SK-N-SH (cell line): ENCODE data around the gene DLG2. TPM values are rescaled to one million over a fixed set of nuclear protein-coding genes. Genes with fewer than 3 reads are reported as not detected.

Experiments used
- CTCF ChIA-PET: fragments of 300-600, 350-600 bp; formaldehyde crosslinking; extraction: SDS; loops from one replicate; lab custom pipeline; 2021; lab: Yijun Ruan, JAX
- POLR2A ChIA-PET: fragments of 350-600 bp; sonication (Branson Sonifier 250); formaldehyde crosslinking; extraction: SDS; loops from one replicate; lab custom pipeline; 2020; ENCODE audit warnings: antibody characterized with exemption, inconsistent platforms; lab: Yijun Ruan, JAX
- DNase-seq: peaks from one replicate; pipeline ENCODE4 v3.0.0; 2012
- H2AFZ ChIP-seq: fragments of 200-600 bp; sonication (generic); 2 replicates; pipeline ENCODE4 v1.8.1; 2016; ENCODE audit warnings: antibody characterized with exemption, mild to moderate bottlenecking, low read depth
- H3F3A ChIP-seq: fragments of 200-600 bp; sonication (generic); replicated peaks from 2 replicates; pipeline ENCODE3; 2016; ENCODE audit warnings: antibody characterized with exemption, mild to moderate bottlenecking; ENCODE audit not compliant: insufficient read depth
- H3K27ac ChIP-seq, 2 experiments: fragments of 200-500 bp in 1 of 2; fragments of 200-600 bp in 1 of 2; sonication (Bioruptor generic) in 1 of 2; sonication (generic), shearing (Covaris generic) in 1 of 2; 2 replicates each; pipeline versions ENCODE4 v1.5.1 to v1.6.1; 2014 to 2016; ENCODE audit warnings: low read depth in 2 of 2, inconsistent platforms in 1 of 2, low read length in 1 of 2, mild to moderate bottlenecking in 1 of 2, mixed read lengths in 1 of 2
- H3K27me3 ChIP-seq: fragments of 200-600 bp; sonication (generic), shearing (Covaris generic); 2 replicates; pipeline ENCODE4 v1.6.1; 2016; ENCODE audit warnings: mixed run types; ENCODE audit not compliant: insufficient read depth
- H3K36me3 ChIP-seq, 2 experiments: fragments of 200-500 bp in 1 of 2; fragments of 200-600 bp in 1 of 2; sonication (Bioruptor generic) in 1 of 2; sonication (generic) in 1 of 2; replicated peaks in 1 of 2; 2 replicates each; pipeline versions ENCODE3 to v1.5.1; 2014 to 2016; ENCODE audit warnings: low read length in 1 of 2, mild to moderate bottlenecking in 1 of 2; ENCODE audit not compliant: insufficient read depth in 2 of 2, control insufficient read depth in 1 of 2
- H3K4me1 ChIP-seq, 2 experiments: fragments of 200-500 bp in 1 of 2; fragments of 200-600 bp in 1 of 2; sonication (Bioruptor generic) in 1 of 2; sonication (generic), shearing (Covaris generic) in 1 of 2; 2 replicates each; pipeline versions ENCODE4 v1.5.1 to v1.6.1; 2014 to 2016; ENCODE audit warnings: low read depth in 1 of 2, low read length in 1 of 2, mixed run types in 1 of 2; ENCODE audit not compliant: insufficient read depth in 2 of 2, control insufficient read depth in 1 of 2
- H3K4me2 ChIP-seq: fragments of 200-600 bp; sonication (generic), shearing (Covaris generic); 2 replicates; pipeline ENCODE4 v1.6.1; 2017; ENCODE audit warnings: mixed run types
- H3K4me3 ChIP-seq, 2 experiments: fragments of 200-500 bp in 1 of 2; fragments of 200-600 bp in 1 of 2; sonication (Bioruptor generic) in 1 of 2; sonication (generic), shearing (Covaris generic) in 1 of 2; 2 replicates each; pipeline versions ENCODE4 v1.5.1 to v1.8.1; 2014 to 2016; ENCODE audit warnings: low read depth in 2 of 2, inconsistent platforms in 1 of 2, low read length in 1 of 2, mild to moderate bottlenecking in 1 of 2, mixed read lengths in 1 of 2, moderate library complexity in 1 of 2
- H3K79me2 ChIP-seq: fragments of 200-600 bp; sonication (generic); 2 replicates; pipeline ENCODE4 v1.8.1; 2017; ENCODE audit warnings: mild to moderate bottlenecking; ENCODE audit not compliant: insufficient read depth
- H3K9ac ChIP-seq: fragments of 200-600 bp; sonication (generic); 2 replicates; pipeline ENCODE4 v1.6.1; 2017; ENCODE audit warnings: mixed run types
- H3K9me2 ChIP-seq: fragments of 200-600 bp; sonication (generic); 2 replicates; pipeline ENCODE4 v1.6.1; 2017; ENCODE audit warnings: mixed run types
- H3K9me3 ChIP-seq: fragments of 200-600 bp; sonication (generic); 2 replicates; pipeline ENCODE4 v1.6.1; 2017; ENCODE audit warnings: mixed run types, mild to moderate bottlenecking, moderate library complexity
- H4K20me1 ChIP-seq: fragments of 200-600 bp; sonication (generic); 2 replicates; pipeline ENCODE4 v1.6.1; 2017; ENCODE audit warnings: mild to moderate bottlenecking, mixed run types; ENCODE audit not compliant: insufficient read depth
- CHD2 ChIP-seq: fragments of 150-350 bp; IDR thresholded peaks from 2 replicates; pipeline ENCODE4 v1.6.1; 2018; ENCODE audit warnings: low read length; ENCODE audit not compliant: partially characterized antibody
- CTCF ChIP-seq: fragments of 200-600 bp; sonication (generic); IDR thresholded peaks from 2 replicates; pipeline ENCODE4 v1.6.1; 2017; ENCODE audit warnings: antibody characterized with exemption, mild to moderate bottlenecking, moderate library complexity
- ELF1 ChIP-seq: IDR thresholded peaks from 2 replicates; pipeline ENCODE4 v1.4.0; 2012
- EZH2phosphoT487 ChIP-seq: fragments of 200-600 bp; sonication (generic); IDR thresholded peaks from 2 replicates; pipeline ENCODE4 v1.6.1; 2017; ENCODE audit warnings: low read depth, mixed run types, mild to moderate bottlenecking, antibody characterized with exemption, moderate library complexity, borderline replicate concordance
- FOSL2 ChIP-seq: IDR thresholded peaks from 2 replicates; pipeline ENCODE4 v1.4.0; 2012; ENCODE audit warnings: low read depth, mild to moderate bottlenecking, moderate library complexity, borderline replicate concordance
- NRF1 ChIP-seq: IDR thresholded peaks from 2 replicates; pipeline ENCODE4 v1.6.1; 2012; ENCODE audit warnings: low read depth, mild to moderate bottlenecking, low read length
- POLR2AphosphoS5 ChIP-seq: IDR thresholded peaks from 2 replicates; pipeline ENCODE4 v1.6.1; 2012; ENCODE audit warnings: low read depth, low read length
- TCF12 ChIP-seq: IDR thresholded peaks from 2 replicates; pipeline ENCODE4 v1.4.0; 2012
- TEAD4 ChIP-seq: IDR thresholded peaks from 2 replicates; pipeline ENCODE4 v1.4.0; 2012; ENCODE audit warnings: mild to moderate bottlenecking, borderline replicate concordance; ENCODE audit not compliant: insufficient read depth
- USF2 ChIP-seq: fragments of 150-350 bp; IDR thresholded peaks from 2 replicates; pipeline ENCODE4 v1.6.1; 2017; ENCODE audit warnings: antibody characterized with exemption, low read length, low read depth, borderline replicate concordance
- WGBS: methylation state at CpG from one replicate; pipeline ENCODE4 v1.1.6; 2017; ENCODE audit warnings: low lambda C conversion rate; 5-methylcytosine and 5-hydroxymethylcytosine counted together
- polyA plus RNA-seq, 3 experiments: library from polyadenylated mRNA; depleted of rRNA; stranded (reverse); fragments of >200 nt; gene quantifications; 2 replicates each; pipeline ENCODE4 v1.2.3, GENCODE V29; 2012

The DLG2 gene
- polyA plus RNA-seq, 1 of the 3 experiments (the other 2 are of a cell fraction) = 0.21 TPM

- Histone ChIP-seq H3K27ac (peak overlapping the region in 1 of 2 experiments; percentile 39; a peak in 2 of 4 replicates), H3K4me3 (no peak overlapping the region), H3K9me2 (no peaks in the 10 kb centered on the region; the same call in 1 of the 2 replicates), H2AFZ (peak overlapping the region; percentile 49; the same call in 1 of the 2 replicates), H3K36me3 (no peaks in the 10 kb centered on the region), H3K9ac (no peak overlapping the region), H3F3A (peaks cover 12% of the 10 kb centered on the region), H3K27me3 (no peaks in the 10 kb centered on the region), H4K20me1 (no peaks in the 10 kb centered on the region), H3K9me3 (no peaks in the 10 kb centered on the region), H3K4me2 (no peak overlapping the region), H3K4me1 (peaks cover 0 to 12% of the 10 kb centered on the region in 2 experiments; a peak in 2 of 4 replicates), H3K79me2 (no peaks in the 10 kb centered on the region)
- ChIA-PET CTCF (no interaction called here), POLR2A (no interaction called here)
- 12% methylated on average over 3 of the region's 3 CpGs for WGBS
- DNase-seq = no peak
- TF ChIP-seq ELF1 (no peak), POLR2AphosphoS5 (no peak), USF2 (no peak), TEAD4 (no peak), TCF12 (no peak), NRF1 (no peak), CHD2 (no peak), EZH2phosphoT487 (no peak)
These were observed 772.7 kb downstream of the DLG2 start for GRCh38 chr11:84854498-84854880.

GRCh38 chr11:84853841-84854497 is 773.2 kb downstream of the DLG2 start:
- TF ChIP-seq FOSL2 (no peak), CTCF (no peak), EZH2phosphoT487 (no peak)
- Histone ChIP-seq H3K9me2 (no peaks in the 10 kb centered on the region; the same call in 1 of the 2 replicates), H3K36me3 (no peaks in the 10 kb centered on the region), H3K4me3 (no peak overlapping the region), H2AFZ (peak overlapping the region; percentile 49; the same call in 1 of the 2 replicates), H3K27ac (0 out of 4 replicates have a peak overlapping the region, but pooled peaks of 1 of the 2 experiments have one; percentile 39), H3F3A (peaks cover 12% of the 10 kb centered on the region), H3K9me3 (no peaks in the 10 kb centered on the region), H3K4me1 (peaks cover 0 to 12% of the 10 kb centered on the region in 2 experiments; a peak in 2 of 4 replicates), H3K9ac (no peak overlapping the region), H3K79me2 (no peaks in the 10 kb centered on the region), H4K20me1 (no peaks in the 10 kb centered on the region), H3K4me2 (no peak overlapping the region), H3K27me3 (no peaks in the 10 kb centered on the region)
- ChIA-PET CTCF (no interaction called here), POLR2A (no interaction called here)
- no peak for DNase-seq
- WGBS = 29% methylated on average over 1 of the region's 1 CpG
